IMR-90 (cell line): ENCODE data around the gene SETDB1.

Experiments
- BHLHE40 ChIP-seq: fragments of 150-350 bp; IDR thresholded peaks from 2 replicates; pipeline ENCODE4 v1.6.1; 2016; ENCODE audit warnings: mild to moderate bottlenecking, low read depth, low read length
- CHD1 ChIP-seq: IDR thresholded peaks from 2 replicates; pipeline ENCODE4 v1.6.1; 2012; ENCODE audit warnings: low read depth, low read length, improper control_type of control experiment
- CTCF ChIP-seq: conservative IDR thresholded peaks from 2 replicates; pipeline ENCODE4 v1.5.1; 2012; ENCODE audit warnings: mild to moderate bottlenecking, low read depth, low read length, improper control_type of control experiment
- ELK1 ChIP-seq: fragments of 150-350 bp; IDR thresholded peaks from 2 replicates; pipeline ENCODE4 v1.6.1; 2016; ENCODE audit warnings: low read depth, mild to moderate bottlenecking, low read length, moderate library complexity, borderline replicate concordance
- FOS ChIP-seq: fragments of 150-350 bp; IDR thresholded peaks from 2 replicates; pipeline ENCODE4 v1.6.1; 2016; ENCODE audit warnings: low read depth, low read length
- MAFK ChIP-seq: IDR thresholded peaks from 2 replicates; pipeline ENCODE4 v1.6.1; 2012; ENCODE audit warnings: low read depth, low read length, improper control_type of control experiment
- MAZ ChIP-seq: IDR thresholded peaks from 2 replicates; pipeline ENCODE4 v1.6.1; 2012; ENCODE audit warnings: low read depth, mild to moderate bottlenecking, low read length, improper control_type of control experiment, moderate library complexity, borderline replicate concordance
- POLR2A ChIP-seq: IDR thresholded peaks from 2 replicates; pipeline ENCODE4 v1.6.1; 2012; ENCODE audit warnings: mild to moderate bottlenecking, low read depth, low read length
- RAD21 ChIP-seq: IDR thresholded peaks from 2 replicates; pipeline ENCODE4 v1.6.1; 2012; ENCODE audit warnings: low read length, improper control_type of control experiment
- RCOR1 ChIP-seq: IDR thresholded peaks from 2 replicates; pipeline ENCODE4 v1.6.1; 2012; ENCODE audit warnings: mild to moderate bottlenecking, low read length, improper control_type of control experiment; ENCODE audit not compliant: insufficient replicate concordance
- RFX5 ChIP-seq: IDR thresholded peaks from 2 replicates; pipeline ENCODE4 v1.8.0; 2012; ENCODE audit warnings: low read depth, mild to moderate bottlenecking, low read length, moderate library complexity
- SMC3 ChIP-seq: fragments of 150-350 bp; IDR thresholded peaks from 2 replicates; pipeline ENCODE4 v1.6.1; 2016; ENCODE audit warnings: low read depth, mild to moderate bottlenecking, antibody characterized with exemption, low read length, moderate library complexity
- TF ChIP-seq, protein P1 (sequence below): fragments of 150-350 bp; IDR thresholded peaks from 2 replicates; pipeline ENCODE4 v1.6.1; 2017; ENCODE audit warnings: mild to moderate bottlenecking, antibody characterized with exemption, low read length, low read depth

GRCh38 chr1:150927624-150928023, 1.5 kb downstream of the SETDB1 start:
- TF ChIP-seq SMC3 (no peak), CTCF (no peak), ELK1 (no peak), POLR2A (no peak), RAD21 (no peak), MAZ (no peak), BHLHE40 (no peak), MAFK (no peak), RFX5 (no peak), RCOR1 (no peak), FOS (no peak), CHD1 (no peak)
- TF ChIP-seq, protein P1, sequence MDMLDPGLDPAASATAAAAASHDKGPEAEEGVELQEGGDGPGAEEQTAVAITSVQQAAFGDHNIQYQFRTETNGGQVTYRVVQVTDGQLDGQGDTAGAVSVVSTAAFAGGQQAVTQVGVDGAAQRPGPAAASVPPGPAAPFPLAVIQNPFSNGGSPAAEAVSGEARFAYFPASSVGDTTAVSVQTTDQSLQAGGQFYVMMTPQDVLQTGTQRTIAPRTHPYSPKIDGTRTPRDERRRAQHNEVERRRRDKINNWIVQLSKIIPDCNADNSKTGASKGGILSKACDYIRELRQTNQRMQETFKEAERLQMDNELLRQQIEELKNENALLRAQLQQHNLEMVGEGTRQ, result no peak
